Measurements from ENCODE around the gene GUCA2B.

Gene GUCA2B

GRCh38 chr1:42135426-42135825 lies 17.8 kb upstream of the GUCA2B start:
- TF ChIP-seq GATA3 (IDR thresholded peaks at IDR 0.05; ENCODE audit: low read depth, low read length) (no peak), GATA2 (IDR thresholded peaks at IDR 0.05; ENCODE audit: low read depth, low read length) (no peak)

DNA sequence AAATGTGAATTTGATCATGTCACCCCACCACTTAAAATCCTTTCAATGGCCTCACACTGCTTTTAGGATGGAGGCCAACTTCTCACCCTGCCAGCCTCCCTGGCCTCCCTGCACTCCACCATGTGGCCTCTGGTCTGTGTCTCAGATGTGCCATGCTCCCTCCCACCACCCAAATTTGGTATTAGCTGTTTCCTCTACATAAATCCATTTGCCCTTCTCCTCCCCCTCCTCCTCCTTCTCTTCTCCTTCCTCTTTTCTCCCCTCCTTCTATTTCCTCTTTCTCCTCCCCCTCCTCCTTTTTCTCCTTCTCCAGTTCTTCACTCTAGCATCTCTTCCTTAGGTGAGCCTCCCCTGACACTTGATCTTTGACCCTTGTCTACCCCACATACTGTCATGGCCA lies 16.7 kb upstream of the GUCA2B start:
- TF ChIP-seq GATA2 (IDR thresholded peaks at IDR 0.05; ENCODE audit: low read depth, low read length) (no peak), GATA3 (IDR thresholded peaks at IDR 0.05; ENCODE audit: low read depth, low read length) (no peak)

- TF ChIP-seq GATA3 (IDR thresholded peaks at IDR 0.05; ENCODE audit: low read depth, low read length) = no peak
Observed at GRCh38 chr1:42137766-42138165, 15.4 kb upstream of the GUCA2B start.

DNA sequence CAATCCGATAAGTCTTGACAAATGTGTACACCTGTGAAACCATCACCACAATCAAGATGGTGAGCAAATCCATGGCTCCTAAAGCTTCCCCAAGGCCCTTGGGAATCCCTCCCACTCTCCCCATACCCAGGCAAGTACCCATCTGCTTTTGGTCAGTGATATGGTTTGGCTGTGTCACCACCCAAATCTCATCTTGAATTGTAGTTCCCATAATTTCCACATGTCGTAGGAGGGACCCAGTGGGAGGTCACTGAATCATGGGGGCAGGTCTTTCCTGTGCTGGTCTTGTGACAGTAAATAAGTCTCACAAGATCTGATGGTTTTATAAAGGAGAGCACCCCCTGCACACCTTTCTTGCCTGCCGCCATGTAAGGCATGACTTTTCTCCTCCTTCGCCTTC lies 14.6 kb upstream of the GUCA2B start:
- TF ChIP-seq GATA2 (IDR thresholded peaks at IDR 0.05; ENCODE audit: low read depth, low read length) (no peak), GATA3 (IDR thresholded peaks at IDR 0.05; ENCODE audit: low read depth, low read length) (no peak)

DNA sequence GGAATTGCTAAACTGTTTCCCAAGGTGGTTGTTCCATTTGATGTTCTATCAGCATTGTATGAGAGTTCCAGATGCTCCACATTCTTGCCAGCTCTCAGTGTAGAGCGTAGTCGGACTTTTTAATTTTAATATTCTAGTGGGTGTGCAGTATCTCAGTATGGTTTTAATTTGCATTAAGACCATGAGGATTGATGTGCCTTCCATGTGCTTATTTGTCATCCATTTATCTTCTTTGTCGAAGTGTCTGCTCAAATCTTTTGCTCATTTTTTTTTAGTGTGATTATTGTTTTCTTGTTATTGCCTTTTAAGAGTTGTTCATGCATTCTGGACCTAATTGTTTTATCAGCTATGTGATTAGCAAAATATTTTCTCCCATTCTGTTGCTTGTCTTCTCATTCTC lies 13.8 kb upstream of the GUCA2B start:
- TF ChIP-seq GATA3 (IDR thresholded peaks at IDR 0.05; ENCODE audit: low read depth, low read length) (no peak), GATA2 (IDR thresholded peaks at IDR 0.05; ENCODE audit: low read depth, low read length) (no peak)

GRCh38 chr1:42140191-42140590 lies 13.0 kb upstream of the GUCA2B start:
- TF ChIP-seq GATA3 (IDR thresholded peaks at IDR 0.05; ENCODE audit: low read depth, low read length) = no peak

DNA sequence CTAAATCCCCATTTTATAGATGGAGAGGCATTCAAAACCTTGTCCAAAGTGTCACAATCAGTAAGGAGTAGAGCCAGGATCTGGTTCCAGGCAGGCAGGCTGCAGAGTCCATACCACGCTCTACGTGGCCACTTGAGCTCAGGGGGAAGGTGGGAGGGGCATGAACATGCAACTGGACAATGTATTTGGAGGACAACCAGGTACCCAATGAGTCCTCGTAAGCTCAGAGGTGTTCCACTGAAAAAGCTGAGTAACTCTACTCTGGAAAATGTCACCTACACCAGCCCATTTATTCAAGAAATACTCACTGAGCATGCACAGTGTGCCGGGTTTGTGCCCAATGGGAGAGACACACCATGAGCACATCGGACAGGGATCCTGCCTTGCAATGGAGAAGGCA lies 11.2 kb upstream of the GUCA2B start:
- TF ChIP-seq GATA2 (IDR thresholded peaks at IDR 0.05; ENCODE audit: low read depth, low read length) (no peak), GATA3 (IDR thresholded peaks at IDR 0.05; ENCODE audit: low read depth, low read length) (no peak)

DNA sequence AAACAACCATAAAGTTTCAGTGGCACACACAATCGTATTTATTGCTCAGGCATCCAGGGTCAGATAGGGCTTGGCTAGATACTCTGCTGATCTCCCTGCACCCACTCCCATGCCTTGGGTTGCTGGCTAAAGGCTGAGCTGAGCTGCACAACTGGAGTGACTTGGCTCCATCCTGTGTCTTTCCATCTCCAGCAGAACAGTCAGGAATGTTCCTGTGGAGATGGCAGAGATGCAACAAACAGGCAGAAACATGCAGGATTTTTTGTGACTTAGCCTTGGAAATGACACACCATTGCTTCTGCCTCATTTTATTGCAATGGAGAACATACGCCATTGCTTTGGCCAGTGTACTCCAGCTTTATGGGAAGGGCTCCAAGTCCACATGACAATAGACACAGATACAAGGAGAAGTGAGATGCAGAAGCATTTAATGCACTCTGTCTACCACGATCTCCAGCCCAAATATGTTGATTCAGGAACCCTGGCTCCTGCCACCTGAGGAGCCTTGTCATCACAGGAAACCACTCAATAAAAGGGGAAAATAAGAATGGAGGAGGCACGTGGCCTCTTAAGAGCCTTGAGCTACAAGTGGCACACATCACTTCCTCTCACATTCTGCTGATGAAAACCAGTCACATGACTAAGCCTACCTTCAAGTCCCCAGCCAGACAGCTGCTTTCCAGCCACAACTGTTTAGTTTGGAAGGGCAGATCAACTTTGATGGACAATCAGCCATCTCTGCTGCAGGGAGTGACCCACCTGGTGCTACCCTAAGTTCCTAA lies 10.1 kb upstream of the GUCA2B start:
- TF ChIP-seq GATA2 (IDR thresholded peaks at IDR 0.05; ENCODE audit: low read depth, low read length) (no peak), GATA3 (IDR thresholded peaks at IDR 0.05; ENCODE audit: low read depth, low read length) (no peak)

DNA sequence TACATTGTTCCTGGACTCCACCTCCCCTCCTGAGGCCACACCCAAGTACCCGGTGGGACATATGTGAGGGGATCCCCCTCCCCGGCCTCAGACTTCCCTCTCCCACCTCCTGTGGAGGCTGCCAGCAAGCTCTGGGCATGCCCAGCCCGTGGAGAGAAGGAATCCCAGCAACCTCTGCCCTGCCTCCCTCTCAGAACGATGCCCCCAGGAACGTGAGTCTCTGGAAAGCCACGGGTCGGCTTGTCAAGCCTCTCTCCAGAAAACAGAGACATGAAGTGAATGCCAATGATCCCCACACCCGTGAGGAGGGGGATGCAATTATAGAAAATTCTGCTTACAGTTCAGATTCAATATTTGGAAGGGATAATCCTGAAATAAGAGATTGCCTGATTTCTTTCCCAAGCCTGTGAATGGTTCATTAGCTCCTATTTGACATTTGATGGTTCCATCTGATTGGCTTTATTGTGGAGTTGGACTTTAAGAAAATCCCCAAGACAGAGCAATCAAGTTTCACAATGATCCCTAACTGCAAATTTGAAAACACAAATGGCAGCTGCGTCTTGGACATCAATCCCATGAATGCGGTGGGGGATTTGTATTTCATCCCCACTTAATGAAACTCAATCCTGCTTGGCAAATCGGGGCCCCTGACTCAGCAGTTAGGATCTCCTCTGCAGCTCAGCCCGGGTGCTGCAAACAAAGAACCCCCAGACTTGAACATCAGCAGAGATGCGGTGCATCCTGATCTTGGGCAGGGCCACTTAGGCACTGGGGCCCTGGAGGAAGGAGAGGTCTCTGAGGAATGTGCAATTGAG lies 9.1 kb upstream of the GUCA2B start:
- no peak for TF ChIP-seq GATA3 (IDR thresholded peaks at IDR 0.05; ENCODE audit: low read depth, low read length)
- no peak for TF ChIP-seq GATA2 (IDR thresholded peaks at IDR 0.05; ENCODE audit: low read depth, low read length)

DNA sequence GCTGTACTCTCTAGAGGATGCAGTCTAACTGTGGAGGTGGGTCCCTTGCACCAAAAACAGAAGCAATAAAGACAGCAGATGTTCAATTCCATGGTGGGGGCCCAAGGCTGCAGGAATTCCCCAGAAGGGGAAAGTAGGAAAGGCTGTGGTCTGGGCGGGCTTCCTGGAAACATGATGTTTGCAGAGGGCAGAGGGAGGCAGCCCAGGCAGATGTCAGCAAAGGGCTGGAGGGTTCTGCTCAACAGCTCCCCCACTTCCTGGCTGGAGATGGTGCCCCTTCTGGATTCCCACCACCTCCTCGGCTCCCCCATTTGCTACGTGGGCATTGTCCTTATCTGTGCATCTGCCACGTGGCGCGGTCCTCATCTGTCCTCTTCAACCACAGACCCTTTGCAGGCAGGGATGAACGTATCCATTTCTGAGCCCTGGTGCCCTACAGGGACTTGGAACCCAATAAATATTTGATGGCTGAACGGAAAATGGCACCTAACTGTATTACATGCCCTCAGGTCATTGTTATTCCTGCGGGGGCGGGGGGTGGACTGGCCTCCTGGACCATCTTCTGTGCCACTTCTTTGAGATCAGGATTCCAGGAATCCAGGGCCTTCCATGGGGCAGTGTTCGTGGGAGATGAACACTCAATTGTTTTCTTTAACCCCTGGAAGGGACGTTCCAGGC lies 8.4 kb upstream of the GUCA2B start:
- TF ChIP-seq GATA2 (IDR thresholded peaks at IDR 0.05; ENCODE audit: low read depth, low read length) (no peak), GATA3 (IDR thresholded peaks at IDR 0.05; ENCODE audit: low read depth, low read length) (no peak)

- no peak for TF ChIP-seq GATA2 (IDR thresholded peaks at IDR 0.05; ENCODE audit: low read depth, low read length)
- no peak for TF ChIP-seq GATA3 (IDR thresholded peaks at IDR 0.05; ENCODE audit: low read depth, low read length)
Observed at GRCh38 chr1:42145389-42145716, 7.9 kb upstream of the GUCA2B start.

DNA sequence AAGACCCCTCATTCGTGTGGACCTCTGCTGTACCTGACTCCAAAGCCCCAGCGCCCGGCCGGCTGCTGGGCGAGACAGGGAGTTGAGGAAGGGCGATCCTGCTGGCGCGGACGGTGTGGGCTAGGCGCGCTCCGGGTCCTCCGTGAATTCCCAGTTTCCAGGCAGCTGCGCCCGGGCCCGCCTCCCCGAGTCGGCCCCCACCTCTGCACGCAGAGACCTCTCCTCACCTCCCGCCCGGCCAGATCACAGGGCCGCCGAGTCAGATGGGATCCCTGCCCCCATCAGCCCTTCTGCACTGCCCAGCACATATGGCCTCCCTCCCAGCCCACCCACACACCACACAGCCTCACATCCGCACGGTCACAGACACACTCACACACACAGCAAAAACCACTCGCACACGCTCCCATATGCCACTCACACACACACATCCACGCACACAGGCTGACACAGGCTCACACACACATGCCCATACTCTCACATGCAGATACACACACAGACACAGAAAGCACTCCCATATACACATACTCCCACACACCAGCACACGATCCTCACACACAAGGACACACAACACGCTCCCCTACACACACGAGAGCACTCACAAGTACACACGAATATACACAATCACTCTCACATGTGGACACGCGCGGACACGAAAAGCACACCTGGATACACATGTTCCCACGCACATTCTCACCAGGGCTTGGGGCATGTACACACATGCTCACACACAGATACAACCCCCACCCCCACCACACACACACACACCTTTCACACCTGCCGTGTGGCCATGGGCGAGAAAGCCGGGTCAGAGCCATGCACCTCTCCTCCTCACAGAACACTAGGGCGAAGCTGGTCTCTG lies 7.2 kb upstream of the GUCA2B start:
- no peak for TF ChIP-seq GATA3 (IDR thresholded peaks at IDR 0.05; ENCODE audit: low read depth, low read length)
- TF ChIP-seq GATA2 (IDR thresholded peaks at IDR 0.05; ENCODE audit: low read depth, low read length) = no peak

GRCh38 chr1:42146626-42147320 lies 6.4 kb upstream of the GUCA2B start:
- TF ChIP-seq GATA3 (IDR thresholded peaks at IDR 0.05; ENCODE audit: low read depth, low read length) (no peak), GATA2 (IDR thresholded peaks at IDR 0.05; ENCODE audit: low read depth, low read length) (no peak)
